Neuron (in vitro differentiated cells): ENCODE data around the gene TRPM5.

Source experiments
- H2AFZ ChIP-seq: one replicate; pipeline ENCODE4 v1.6.1; 2013; ENCODE audit warnings: low read depth, mild to moderate bottlenecking, inconsistent platforms, low read length, moderate library complexity
- H3K27me3 ChIP-seq: one replicate; pipeline ENCODE4 v1.6.1; 2013; ENCODE audit warnings: low read length; ENCODE audit not compliant: insufficient read depth
- H3K36me3 ChIP-seq: one replicate; pipeline ENCODE4 v1.6.1; 2013; ENCODE audit warnings: low read length; ENCODE audit not compliant: insufficient read depth
- H3K4me1 ChIP-seq: one replicate; pipeline ENCODE4 v1.6.1; 2013; ENCODE audit warnings: low read length; ENCODE audit not compliant: insufficient read depth
- H3K4me3 ChIP-seq: 2 replicates; pipeline ENCODE4 v1.5.1; 2013; ENCODE audit warnings: mild to moderate bottlenecking, low read length, moderate library complexity
- H3K9me3 ChIP-seq: one replicate; pipeline ENCODE4 v1.6.1; 2013; ENCODE audit warnings: low read length

TRPM5 gene

DNA sequence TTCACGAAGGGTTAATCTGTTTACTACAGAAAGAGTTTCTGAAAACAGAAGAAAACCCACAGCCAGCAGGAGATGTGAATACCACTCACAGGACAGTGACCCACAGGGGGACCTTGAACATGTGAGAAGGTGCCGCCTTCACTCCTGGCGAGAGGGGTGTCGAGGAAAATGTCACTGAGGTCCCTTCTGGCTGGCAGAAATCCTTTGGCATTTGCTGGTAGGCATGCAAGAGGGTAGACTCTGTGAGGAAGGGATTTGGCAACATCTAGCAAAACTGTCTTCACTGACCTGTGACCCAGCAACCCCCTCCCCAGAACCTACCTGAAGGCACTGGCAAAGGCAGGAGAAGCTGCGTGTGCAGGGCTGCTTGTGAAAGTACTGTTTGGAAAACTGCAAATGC is 9.1 kb upstream of the TRPM5 start:
- Histone ChIP-seq H3K4me3 (no peak overlapping the region), H3K27me3 (peaks cover 6% of the 10 kb centered on the region), H3K36me3 (no peaks in the 10 kb centered on the region), H2AFZ (no peak overlapping the region), H3K9me3 (no peaks in the 10 kb centered on the region), H3K4me1 (peaks cover 2% of the 10 kb centered on the region)

DNA sequence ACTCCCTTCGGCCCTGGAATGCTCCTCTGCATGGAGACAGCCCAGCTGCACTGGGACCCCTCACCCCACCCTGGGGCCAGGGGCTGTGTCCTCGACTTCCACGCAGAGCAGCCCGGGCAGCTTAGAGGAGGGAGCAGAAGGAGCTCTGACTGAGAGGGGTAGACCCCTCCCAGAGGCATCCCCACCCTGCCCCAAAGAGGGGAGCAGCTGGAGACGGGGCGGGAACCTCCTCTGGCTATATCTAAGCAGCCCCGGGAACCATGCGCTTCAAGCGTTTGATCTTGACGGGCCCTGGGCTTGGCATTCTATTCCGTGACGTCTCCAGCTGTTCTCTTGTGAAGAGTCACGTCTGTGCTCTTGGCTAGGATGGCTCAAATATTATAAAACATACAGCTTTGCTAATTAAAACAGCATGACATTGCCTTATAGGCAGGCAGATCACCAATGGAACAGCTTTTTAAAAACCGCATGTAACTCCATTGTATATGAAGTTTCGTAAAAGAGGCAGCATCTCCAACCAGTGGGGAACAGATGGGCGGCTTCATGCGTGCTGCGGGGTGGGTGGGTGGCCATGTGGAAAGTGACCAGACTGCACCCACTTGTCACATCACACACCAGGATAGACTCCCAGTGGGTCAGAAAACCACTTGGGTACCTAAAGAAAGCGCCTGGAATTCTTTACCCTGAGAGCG is 8.2 kb upstream of the TRPM5 start:
- Histone ChIP-seq H3K36me3 (no peaks in the 10 kb centered on the region), H3K4me3 (no peak overlapping the region), H3K27me3 (peaks cover 13% of the 10 kb centered on the region), H2AFZ (no peak overlapping the region), H3K9me3 (no peaks in the 10 kb centered on the region), H3K4me1 (peaks cover 2% of the 10 kb centered on the region)

DNA sequence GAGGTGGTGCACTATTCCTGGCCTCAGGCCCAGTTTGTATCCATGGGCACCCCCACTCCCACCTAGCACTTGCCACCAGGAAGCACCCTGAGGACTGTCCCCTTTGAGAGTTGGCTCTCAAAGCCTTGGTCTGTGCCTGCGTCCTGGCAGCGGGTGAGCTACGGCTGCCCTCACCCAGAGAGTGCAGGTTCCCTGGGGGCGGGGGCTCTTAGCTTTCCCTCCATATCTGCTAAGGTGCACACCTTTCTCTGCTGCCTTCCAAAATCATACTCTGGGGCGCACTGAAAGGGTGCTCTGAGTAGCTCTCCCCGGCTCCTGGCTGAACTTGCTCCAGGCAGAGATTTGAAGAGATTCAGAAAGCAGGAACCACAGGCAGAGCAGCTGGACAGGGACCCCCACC is 7.6 kb upstream of the TRPM5 start:
- no peaks in the 10 kb centered on the region for H3K9me3 ChIP-seq
- no peak overlapping the region for H2AFZ ChIP-seq
- H3K4me1 ChIP-seq: peaks cover 2% of the 10 kb centered on the region
- H3K4me3 ChIP-seq: no peak overlapping the region
- H3K27me3 ChIP-seq: peaks cover 19% of the 10 kb centered on the region
- no peaks in the 10 kb centered on the region for H3K36me3 ChIP-seq

GRCh38 chr11:2451336-2451735 is 7.0 kb upstream of the TRPM5 start:
- Histone ChIP-seq H3K4me1 (peaks cover 2% of the 10 kb centered on the region), H3K36me3 (no peaks in the 10 kb centered on the region), H3K27me3 (peaks cover 25% of the 10 kb centered on the region), H2AFZ (no peak overlapping the region), H3K4me3 (no peak overlapping the region), H3K9me3 (no peaks in the 10 kb centered on the region)

- Histone ChIP-seq H3K4me3 (no peak overlapping the region), H3K27me3 (peaks cover 33% of the 10 kb centered on the region), H3K36me3 (no peaks in the 10 kb centered on the region), H3K9me3 (no peaks in the 10 kb centered on the region), H2AFZ (no peak overlapping the region), H3K4me1 (peaks cover 2% of the 10 kb centered on the region)
Observed at GRCh38 chr11:2450321-2451041, 6.2 kb upstream of the TRPM5 start.

DNA sequence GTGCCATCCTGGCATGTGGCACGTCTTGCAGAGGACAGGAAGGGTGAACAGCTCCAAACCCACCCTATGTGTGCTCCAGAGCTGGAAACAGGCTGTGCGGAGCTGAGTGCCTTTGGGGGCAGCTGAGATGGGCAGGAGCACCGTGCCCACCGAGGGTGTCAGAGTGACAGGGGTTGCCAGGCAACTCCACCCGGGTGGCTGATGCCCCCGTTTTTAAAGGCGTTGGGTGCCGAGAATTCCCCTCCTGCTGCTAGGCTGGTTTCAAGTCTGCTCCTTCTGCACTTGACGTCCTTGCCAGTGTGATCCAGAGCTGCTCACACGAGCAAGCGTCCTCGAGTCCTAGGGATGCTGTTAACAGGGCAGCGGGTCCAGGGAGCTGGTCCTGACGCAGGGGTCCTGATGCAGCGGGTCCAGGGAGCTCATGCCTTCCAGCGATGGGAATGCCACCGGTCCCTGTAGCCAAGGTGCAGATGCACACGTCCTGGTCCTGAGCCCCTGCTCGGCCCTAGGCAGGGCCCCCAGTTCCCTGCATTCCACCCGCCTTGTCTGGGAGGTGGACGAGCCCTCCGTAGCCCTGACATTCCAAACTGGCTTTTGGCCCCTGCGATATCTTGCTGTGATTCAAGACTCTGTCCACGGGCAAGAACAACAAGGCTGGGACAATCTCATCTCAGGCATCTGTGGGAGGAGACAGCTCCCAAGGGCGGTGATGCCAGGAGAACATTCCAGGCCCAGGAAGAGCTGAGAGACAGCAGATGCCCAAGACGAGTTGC is 5.4 kb upstream of the TRPM5 start:
- Histone ChIP-seq H3K4me3 (no peak overlapping the region), H3K27me3 (peaks cover 37% of the 10 kb centered on the region), H3K9me3 (no peaks in the 10 kb centered on the region)

DNA sequence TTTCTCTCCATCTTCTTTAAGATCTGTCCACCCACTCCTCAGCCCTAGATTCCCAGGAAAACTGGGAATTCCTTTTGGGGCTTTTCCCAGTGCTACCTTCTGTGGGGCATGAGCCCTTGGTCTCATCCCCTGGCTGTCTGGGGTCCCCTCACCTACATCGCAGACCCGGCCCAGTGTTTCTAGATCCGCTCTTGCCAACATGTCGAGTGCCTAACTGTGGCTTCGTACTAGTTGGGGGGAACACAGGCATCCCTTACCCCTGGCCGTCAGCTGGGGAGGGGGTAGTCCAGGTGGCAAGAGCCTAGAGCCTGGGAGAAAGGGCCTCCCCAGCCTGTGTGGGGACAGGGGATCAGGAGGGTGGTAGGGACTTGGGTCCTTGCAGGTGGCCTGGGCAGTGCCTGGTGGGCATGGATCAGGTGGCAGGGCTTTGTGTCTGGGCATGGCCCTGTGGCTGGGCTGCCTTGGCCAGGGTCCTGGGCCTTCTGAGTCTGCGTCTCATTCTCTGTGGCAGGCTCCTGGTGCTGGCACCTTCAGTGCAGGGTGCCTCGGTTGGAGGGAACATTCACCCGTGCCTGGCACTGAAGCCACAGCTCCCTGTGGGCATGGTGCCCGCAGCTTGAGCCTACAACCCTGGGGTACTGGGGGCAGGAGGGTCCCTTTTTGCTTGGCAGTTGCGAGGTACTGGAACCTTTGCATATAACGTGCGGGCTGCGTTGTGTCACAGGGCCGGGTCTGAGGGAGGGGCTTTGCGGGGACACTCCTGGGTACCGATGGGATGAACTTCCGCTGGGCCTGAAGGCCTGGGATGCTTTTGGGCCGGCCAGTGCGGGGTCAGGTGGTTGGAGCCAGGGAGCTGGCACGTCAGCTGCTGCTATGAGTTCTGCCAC is 4.6 kb upstream of the TRPM5 start:
- Histone ChIP-seq H3K4me1 (peaks cover 2% of the 10 kb centered on the region), H3K27me3 (peaks cover 41% of the 10 kb centered on the region), H3K36me3 (no peaks in the 10 kb centered on the region), H3K4me3 (no peak overlapping the region), H3K9me3 (no peaks in the 10 kb centered on the region), H2AFZ (no peak overlapping the region)

More for the DNA sequence above, 5.4 kb upstream of the TRPM5 start:
- Histone ChIP-seq H2AFZ (no peak overlapping the region), H3K36me3 (no peaks in the 10 kb centered on the region), H3K4me1 (peaks cover 2% of the 10 kb centered on the region)

DNA sequence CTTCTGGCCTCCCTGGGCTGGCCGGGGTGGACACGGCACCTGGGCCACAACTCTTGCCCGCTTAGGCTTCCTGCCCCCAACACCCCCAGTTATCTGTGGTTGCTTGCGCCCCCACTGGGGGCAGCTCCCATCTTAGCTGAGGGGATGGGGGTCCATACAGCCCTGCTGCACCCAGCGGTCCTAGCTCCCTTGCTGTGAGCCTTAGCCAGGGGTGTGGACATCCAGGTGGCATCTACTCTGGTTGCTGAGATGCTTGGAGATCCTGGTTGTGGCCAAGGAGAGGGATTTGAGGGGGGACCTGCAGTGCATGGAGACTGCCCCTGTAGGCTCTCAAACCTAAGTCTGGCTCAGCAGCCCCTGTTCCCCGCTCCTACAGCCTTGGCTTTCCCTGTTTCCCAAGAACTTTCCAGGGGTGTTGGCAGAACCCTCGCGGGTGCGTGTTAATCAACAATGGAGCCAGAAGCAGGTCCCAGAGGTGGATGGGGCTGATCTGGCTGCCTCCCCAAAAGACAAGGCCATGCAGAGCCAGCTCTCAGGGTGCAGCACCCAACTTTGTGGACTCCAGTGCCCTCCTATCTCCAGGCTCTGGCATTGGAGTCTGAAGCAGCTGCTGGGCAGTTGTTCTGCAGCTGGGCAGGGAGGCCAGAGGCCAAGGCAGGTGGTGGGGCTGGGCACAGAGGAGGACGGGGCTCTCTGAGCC is 3.8 kb upstream of the TRPM5 start:
- Histone ChIP-seq H3K4me3 (no peak overlapping the region), H3K27me3 (peaks cover 49% of the 10 kb centered on the region), H3K36me3 (no peaks in the 10 kb centered on the region), H2AFZ (no peak overlapping the region), H3K4me1 (peaks cover 2% of the 10 kb centered on the region), H3K9me3 (peaks cover 4% of the 10 kb centered on the region)

- Histone ChIP-seq H3K27me3 (peaks cover 56% of the 10 kb centered on the region), H3K4me3 (no peak overlapping the region), H3K36me3 (no peaks in the 10 kb centered on the region), H3K9me3 (peaks cover 7% of the 10 kb centered on the region), H3K4me1 (peaks cover 2% of the 10 kb centered on the region), H2AFZ (no peak overlapping the region)
Observed at GRCh38 chr11:2447253-2447950, 3.1 kb upstream of the TRPM5 start.

GRCh38 chr11:2446590-2447252 is 2.4 kb upstream of the TRPM5 start:
- H3K27me3 ChIP-seq: peaks cover 59% of the 10 kb centered on the region
- H3K4me3 ChIP-seq: no peak overlapping the region
- no peaks in the 10 kb centered on the region for H3K4me1 ChIP-seq
- H2AFZ ChIP-seq: no peak overlapping the region
- H3K9me3 ChIP-seq: peaks cover 7% of the 10 kb centered on the region
- no peaks in the 10 kb centered on the region for H3K36me3 ChIP-seq

GRCh38 chr11:2445746-2446551 is 1.6 kb upstream of the TRPM5 start:
- Histone ChIP-seq H3K9me3 (peaks cover 7% of the 10 kb centered on the region), H3K4me3 (no peak overlapping the region), H3K36me3 (no peaks in the 10 kb centered on the region), H2AFZ (no peak overlapping the region), H3K27me3 (peaks cover 60% of the 10 kb centered on the region), H3K4me1 (no peaks in the 10 kb centered on the region)
